ACHN (cell line): Measurements from ENCODE around the gene HSPB3.

Experiments
- DNase-seq: peaks from one replicate; pipeline ENCODE4 v3.0.0-alpha.2; 2015
- in situ Hi-C: cut with HindIII; loops from 2 replicates; pipeline ENCODE4 v1.10.0; 2017; ENCODE audit warnings: low sequenced_read_pairs, low pct_ligation_motif_present, low pct_unique_long_range_greater_than_20kb

Gene HSPB3

GRCh38 chr5:54492178-54492577 lies 36.7 kb downstream of the HSPB3 start:
- DNase-seq = no peak

GRCh38 chr5:54495027-54495426 lies 39.5 kb downstream of the HSPB3 start:
- in situ Hi-C loops = no loop called here
- no peak for DNase-seq

More at GRCh38 chr5:54492178-54492577, 36.7 kb downstream of the HSPB3 start:
- in situ Hi-C loops = no loop called here
